Cardiac muscle cell (in vitro differentiated cells and primary cell): ENCODE measurements around the gene HSPB8. TPM values are rescaled to one million over a fixed set of nuclear protein-coding genes. Genes with fewer than 3 reads are reported as not detected.

Source experiments
- DNase-seq, 2 donors: peaks; one replicate each; pipeline versions ENCODE4 v3.0.0 to v3.0.0-alpha.2; 2010 to 2017; ENCODE audit warnings: low read depth in 1 of 2, low spot score in 1 of 2
- H3K27ac ChIP-seq: fragments of 200-600 bp; sonication (generic); 2 replicates; pipeline ENCODE4 v1.5.1; 2016
- H3K27me3 ChIP-seq: fragments of 200-600 bp; sonication (generic); 2 replicates; pipeline ENCODE4 v1.6.0; 2016; ENCODE audit warnings: control low read depth
- H3K36me3 ChIP-seq: fragments of 200-600 bp; sonication (generic); 2 replicates; pipeline ENCODE4 v1.5.1; 2016; ENCODE audit warnings: control low read depth
- H3K4me1 ChIP-seq: fragments of 200-600 bp; sonication (generic); 2 replicates; pipeline ENCODE4 v1.8.1; 2017; ENCODE audit warnings: low read depth, mild to moderate bottlenecking, mixed run types
- H3K4me3 ChIP-seq: fragments of 200-600 bp; sonication (generic); 2 replicates; pipeline ENCODE4 v1.5.1; 2016; ENCODE audit warnings: mild to moderate bottlenecking
- H3K9me3 ChIP-seq: fragments of 200-600 bp; sonication (generic); 2 replicates; pipeline ENCODE4 v1.5.1; 2017; ENCODE audit warnings: low read depth, mild to moderate bottlenecking, control low read depth
- polyA plus RNA-seq: library from polyadenylated mRNA; unstranded; fragments of >200 nt; fragmentation: Nextera tagmentation; extraction: Ambion mirVana; gene quantifications from 2 replicates; pipeline ENCODE4 v1.2.1, GENCODE V29; 2016
- total RNA-seq: library from RNA; depleted of rRNA; stranded (reverse); fragments of >200 nt; gene quantifications from 2 replicates; pipeline ENCODE4 v1.2.3, GENCODE V29; 2016
- TF ChIP-seq, protein P1 (sequence below): IDR thresholded peaks from 2 replicates; pipeline ENCODE4 v1.5.1; 2012; ENCODE audit warnings: low read depth, mild to moderate bottlenecking, low read length

Gene HSPB8
- total and polyA plus RNA-seq, 2 experiments from 2014 or later: 93.5 to 99.2 TPM

DNA sequence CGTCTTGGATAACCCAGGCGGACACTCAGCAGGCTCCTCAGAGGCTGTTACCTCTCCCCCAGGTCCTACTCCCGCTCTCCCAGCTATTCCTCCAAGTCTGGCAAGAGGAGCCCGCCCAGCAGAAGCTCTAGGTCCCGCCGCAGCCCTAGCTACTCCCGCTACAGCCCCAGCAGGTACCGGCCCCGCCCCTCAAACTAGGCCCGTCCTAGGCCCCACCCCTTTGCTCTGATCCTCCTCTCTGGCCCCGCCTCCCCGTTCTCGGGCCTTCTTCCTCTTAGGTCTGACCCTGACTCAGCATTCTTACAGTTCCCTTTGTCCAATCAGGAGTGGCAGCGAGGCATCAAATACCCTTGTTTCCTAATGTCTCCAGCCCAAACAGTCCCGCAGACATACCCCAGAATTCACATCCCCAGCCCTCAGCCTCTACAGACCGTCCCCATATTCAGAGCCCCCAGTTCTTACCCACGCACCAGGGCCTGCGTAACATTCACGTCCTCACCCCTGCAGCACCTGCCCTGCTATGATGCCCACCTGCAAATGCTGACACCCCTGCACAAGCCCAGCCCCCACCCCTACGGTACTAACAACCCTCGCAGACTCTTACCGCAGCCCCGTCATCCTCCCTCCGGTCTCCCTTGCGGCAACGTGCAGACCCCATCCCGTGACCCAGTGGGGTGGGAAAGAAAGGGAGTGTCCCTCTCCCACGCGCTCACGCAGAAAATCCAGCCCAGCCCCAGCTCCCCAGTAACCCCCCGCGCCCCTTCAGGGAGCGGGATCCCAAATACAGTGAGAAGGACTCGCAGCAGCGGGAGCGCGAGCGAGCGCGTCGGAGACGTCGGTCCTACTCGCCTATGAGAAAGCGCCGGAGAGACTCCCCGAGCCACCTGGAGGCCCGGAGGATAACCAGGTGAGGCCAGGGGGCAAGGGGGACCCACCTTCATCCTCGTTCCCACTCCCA lies 25.0 kb upstream of the HSPB8 start:
- Histone ChIP-seq H3K27me3 (no peaks in the 10 kb centered on the region), H3K4me1 (peaks cover 4% of the 10 kb centered on the region), H3K36me3 (no peaks in the 10 kb centered on the region), H3K9me3 (no peaks in the 10 kb centered on the region), H3K27ac (no peak overlapping the region), H3K4me3 (no peak overlapping the region)
- TF ChIP-seq, protein P1, sequence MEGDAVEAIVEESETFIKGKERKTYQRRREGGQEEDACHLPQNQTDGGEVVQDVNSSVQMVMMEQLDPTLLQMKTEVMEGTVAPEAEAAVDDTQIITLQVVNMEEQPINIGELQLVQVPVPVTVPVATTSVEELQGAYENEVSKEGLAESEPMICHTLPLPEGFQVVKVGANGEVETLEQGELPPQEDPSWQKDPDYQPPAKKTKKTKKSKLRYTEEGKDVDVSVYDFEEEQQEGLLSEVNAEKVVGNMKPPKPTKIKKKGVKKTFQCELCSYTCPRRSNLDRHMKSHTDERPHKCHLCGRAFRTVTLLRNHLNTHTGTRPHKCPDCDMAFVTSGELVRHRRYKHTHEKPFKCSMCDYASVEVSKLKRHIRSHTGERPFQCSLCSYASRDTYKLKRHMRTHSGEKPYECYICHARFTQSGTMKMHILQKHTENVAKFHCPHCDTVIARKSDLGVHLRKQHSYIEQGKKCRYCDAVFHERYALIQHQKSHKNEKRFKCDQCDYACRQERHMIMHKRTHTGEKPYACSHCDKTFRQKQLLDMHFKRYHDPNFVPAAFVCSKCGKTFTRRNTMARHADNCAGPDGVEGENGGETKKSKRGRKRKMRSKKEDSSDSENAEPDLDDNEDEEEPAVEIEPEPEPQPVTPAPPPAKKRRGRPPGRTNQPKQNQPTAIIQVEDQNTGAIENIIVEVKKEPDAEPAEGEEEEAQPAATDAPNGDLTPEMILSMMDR: no peak
- DNase-seq: peak; percentile 72 to 78

DNA sequence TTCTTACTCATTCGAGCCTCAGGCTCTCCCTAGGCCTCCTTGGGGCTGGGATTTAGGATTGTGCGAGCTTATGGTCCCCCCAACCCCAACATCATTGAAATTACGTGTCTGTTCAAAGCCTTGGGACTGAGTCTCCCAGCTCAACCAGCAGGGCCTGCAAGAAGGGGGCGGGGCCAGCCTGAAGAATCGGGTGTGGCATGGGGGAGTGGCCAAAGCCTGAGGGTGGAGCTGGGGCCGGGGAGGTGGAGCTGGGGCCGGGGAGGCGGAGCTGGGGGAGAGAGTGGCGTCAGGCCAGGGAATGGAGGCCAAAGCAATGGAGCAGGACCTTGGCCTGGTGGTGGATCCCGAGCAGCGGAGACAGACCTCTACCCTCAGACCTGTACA lies 24.3 kb upstream of the HSPB8 start:
- TF ChIP-seq, protein P1: no peak
- H3K27me3 ChIP-seq: no peaks in the 10 kb centered on the region
- no peak overlapping the region for H3K27ac ChIP-seq
- no peak for DNase-seq
- H3K9me3 ChIP-seq: no peaks in the 10 kb centered on the region
- no peak overlapping the region for H3K4me3 ChIP-seq
- H3K4me1 ChIP-seq: peaks cover 4% of the 10 kb centered on the region
- no peaks in the 10 kb centered on the region for H3K36me3 ChIP-seq

DNA sequence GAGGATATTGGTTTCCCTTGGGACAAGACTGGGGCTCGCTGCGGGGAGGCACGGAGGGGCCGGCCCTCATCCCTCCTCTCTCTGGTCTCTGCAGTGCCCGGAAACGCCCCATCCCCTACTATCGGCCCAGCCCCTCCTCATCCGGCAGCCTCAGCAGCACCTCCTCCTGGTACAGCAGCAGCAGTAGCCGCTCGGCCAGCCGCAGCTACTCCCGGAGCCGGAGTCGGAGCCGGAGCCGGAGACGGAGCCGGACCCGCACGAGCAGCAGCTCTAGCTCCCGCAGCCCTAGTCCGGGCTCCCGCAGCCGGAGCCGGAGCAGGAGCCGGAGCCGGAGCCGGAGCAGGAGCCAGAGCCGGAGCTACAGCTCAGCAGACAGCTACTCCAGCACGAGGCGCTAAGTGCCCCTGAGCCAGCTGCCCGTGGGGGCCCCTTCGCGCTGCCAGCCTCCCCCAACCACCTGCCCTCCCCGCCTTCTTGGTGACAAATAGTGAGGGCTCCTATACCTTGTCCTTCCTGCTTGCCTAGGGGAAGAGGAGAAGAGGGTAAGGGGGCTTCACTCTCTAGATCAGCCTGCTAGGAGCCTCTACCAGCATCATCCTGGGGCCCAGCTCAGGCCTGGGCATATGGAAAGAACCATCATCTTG lies 22.2 kb upstream of the HSPB8 start:
- H3K27me3 ChIP-seq: no peaks in the 10 kb centered on the region
- DNase-seq: peak in 1 of 2 donors; percentile 29
- H3K27ac ChIP-seq: no peak overlapping the region
- H3K36me3 ChIP-seq: no peaks in the 10 kb centered on the region
- peaks cover 9% of the 10 kb centered on the region for H3K4me1 ChIP-seq
- no peaks in the 10 kb centered on the region for H3K9me3 ChIP-seq
- TF ChIP-seq, protein P1: peak; percentile 36
- no peak overlapping the region for H3K4me3 ChIP-seq

DNA sequence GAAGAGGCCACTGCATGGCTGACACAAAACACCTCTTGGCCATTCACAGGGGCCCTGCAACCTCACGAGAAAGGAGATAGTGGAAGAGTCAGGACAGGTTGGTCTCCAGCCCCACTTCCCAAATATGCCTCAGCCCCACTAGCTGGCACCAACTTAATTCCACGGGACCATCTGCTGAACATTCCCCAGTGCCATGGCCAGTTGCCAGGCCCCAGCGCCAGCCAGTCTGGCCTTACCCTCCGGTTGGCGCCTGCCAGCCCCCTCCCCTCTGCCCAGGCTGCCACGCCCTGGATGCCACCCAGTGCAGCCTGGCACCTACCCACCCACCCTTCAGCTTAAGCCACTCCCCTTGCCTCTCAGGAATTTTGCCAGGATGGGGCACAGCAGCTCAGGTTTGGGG lies 21.2 kb upstream of the HSPB8 start:
- H3K27me3 ChIP-seq: no peaks in the 10 kb centered on the region
- no peaks in the 10 kb centered on the region for H3K9me3 ChIP-seq
- H3K27ac ChIP-seq: no peak overlapping the region
- no peaks in the 10 kb centered on the region for H3K36me3 ChIP-seq
- H3K4me3 ChIP-seq: no peak overlapping the region
- peaks cover 9% of the 10 kb centered on the region for H3K4me1 ChIP-seq
- no peak for DNase-seq
- TF ChIP-seq, protein P1: no peak

DNA sequence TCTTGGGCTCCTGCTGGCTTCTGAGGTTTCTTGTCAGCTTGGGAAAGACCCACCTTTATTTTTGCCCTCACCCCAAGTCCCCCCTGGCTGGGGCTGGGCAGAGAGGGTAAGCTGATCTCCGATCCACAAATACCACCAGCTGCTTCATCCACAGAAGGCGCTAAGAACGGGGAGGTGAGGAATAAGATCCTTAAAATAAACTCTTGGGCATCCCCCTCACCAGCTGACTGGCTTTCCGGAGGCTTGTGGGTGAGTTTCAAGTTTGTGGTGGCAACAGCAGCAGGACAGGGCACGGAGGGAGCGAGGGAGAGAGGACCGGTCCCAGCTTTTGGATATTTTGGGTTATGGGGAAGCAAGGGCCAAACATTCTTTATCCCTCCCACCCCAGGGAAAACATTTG lies 20.8 kb upstream of the HSPB8 start:
- DNase-seq: no peak
- H3K27me3 ChIP-seq: no peaks in the 10 kb centered on the region
- no peak overlapping the region for H3K4me3 ChIP-seq
- peaks cover 8% of the 10 kb centered on the region for H3K4me1 ChIP-seq
- H3K36me3 ChIP-seq: no peaks in the 10 kb centered on the region
- H3K9me3 ChIP-seq: no peaks in the 10 kb centered on the region
- no peak overlapping the region for H3K27ac ChIP-seq
- TF ChIP-seq, protein P1: no peak
